ENCODE data around the gene RBM4.

RBM4 gene

DNA sequence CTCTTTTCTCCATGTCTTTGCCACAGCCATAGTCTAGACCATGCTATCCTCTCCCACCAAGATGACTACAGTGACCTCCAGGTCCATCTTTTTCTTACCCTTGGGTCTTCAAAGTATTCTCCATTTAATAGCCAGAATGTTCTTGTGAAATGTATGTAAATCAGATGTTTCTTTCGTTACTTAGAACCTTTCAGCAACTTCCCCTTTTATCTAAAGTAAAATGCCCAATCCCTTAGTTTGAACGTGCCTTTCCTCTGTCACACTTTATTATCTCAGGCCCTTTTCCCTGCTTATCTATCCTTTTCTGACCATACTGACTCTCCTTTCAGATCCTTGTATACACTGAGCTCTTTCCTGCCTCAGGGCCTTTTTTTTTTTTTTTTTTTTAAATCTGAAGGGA is 21.3 kb downstream of the RBM4 start:
- Histone ChIP-seq H3K79me2 (ENCODE audit: insufficient read depth, low read length) (peaks cover 21% of the 10 kb centered on the region; the same call in 1 of the 2 replicates), H3K36me3 (ENCODE audit: insufficient read depth, low read length) (peaks cover 61% of the 10 kb centered on the region), H3K4me3 (ENCODE audit: low read length, poor library complexity, severe bottlenecking) (no peak overlapping the region), H3K4me2 (ENCODE audit: low read depth, low read length, poor library complexity, severe bottlenecking) (no peak overlapping the region), H4K20me1 (ENCODE audit: insufficient read depth, low read length, poor library complexity, severe bottlenecking) (peaks cover 11% of the 10 kb centered on the region), H3K9me2 (replicated peaks; ENCODE audit: low read depth, low read length) (no peaks in the 10 kb centered on the region), H3K9me3 (ENCODE audit: insufficient read depth, low read depth, low read length) (no peaks in the 10 kb centered on the region), H3F3A (ENCODE audit: low read depth) (no peaks in the 10 kb centered on the region), H3K4me1 (ENCODE audit: insufficient read depth, low read length, poor library complexity, severe bottlenecking) (no peaks in the 10 kb centered on the region), H2AFZ (ENCODE audit: low read length) (no peak overlapping the region), H3K27me3 (ENCODE audit: insufficient read depth, low read length, poor library complexity, severe bottlenecking) (no peaks in the 10 kb centered on the region), H3K9ac (ENCODE audit: low read depth, low read length, poor library complexity, severe bottlenecking) (no peak overlapping the region)
- TF ChIP-seq EZH2phosphoT487 (IDR thresholded peaks at IDR 0.05; ENCODE audit: borderline replicate concordance): no peak
- TF ChIP-seq CTCF (conservative IDR thresholded peaks at IDR 0.05; ENCODE audit: low read length): no peak

DNA sequence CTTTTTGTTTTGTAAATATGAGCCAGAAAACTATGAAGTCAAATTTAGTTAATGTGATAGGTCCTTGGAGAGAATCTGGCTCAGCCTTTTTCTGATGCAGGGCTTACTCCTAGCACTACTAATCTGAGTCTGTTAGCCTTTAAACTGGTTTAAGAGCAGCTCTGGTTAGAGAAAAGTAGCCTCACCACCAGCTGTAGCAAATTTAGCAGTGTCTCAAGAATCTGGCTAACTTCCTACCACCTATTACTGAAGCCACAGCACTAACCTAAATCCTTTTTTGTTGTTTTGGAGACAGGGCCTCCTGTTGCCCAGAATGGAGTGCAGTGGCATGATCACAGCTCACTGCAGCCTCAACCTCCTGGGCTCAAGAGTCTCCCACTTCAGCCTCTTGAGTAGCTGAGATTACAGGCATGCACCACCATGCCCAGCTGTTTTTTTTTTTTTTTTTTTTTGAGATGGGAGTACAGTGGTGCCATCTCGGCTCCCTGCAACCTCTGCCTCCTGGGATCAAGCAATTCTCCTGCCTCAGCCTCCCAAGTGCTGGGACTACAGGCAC is 25.3 kb downstream of the RBM4 start:
- no peak overlapping the region for H3K9ac ChIP-seq (ENCODE audit: low read depth, low read length, poor library complexity, severe bottlenecking)
- TF ChIP-seq CTCF (conservative IDR thresholded peaks at IDR 0.05; ENCODE audit: low read length): no peak
- no peaks in the 10 kb centered on the region for H3K4me1 ChIP-seq (ENCODE audit: insufficient read depth, low read length, poor library complexity, severe bottlenecking)
- H3K79me2 ChIP-seq (ENCODE audit: insufficient read depth, low read length): peaks cover 52% of the 10 kb centered on the region
- H3K4me3 ChIP-seq (ENCODE audit: low read length, poor library complexity, severe bottlenecking): no peak overlapping the region
- H2AFZ ChIP-seq (ENCODE audit: low read length): no peak overlapping the region
- H3K36me3 ChIP-seq (ENCODE audit: insufficient read depth, low read length): peaks cover 79% of the 10 kb centered on the region
- no peaks in the 10 kb centered on the region for H3K9me2 ChIP-seq (replicated peaks; ENCODE audit: low read depth, low read length)
- no peak overlapping the region for H3K4me2 ChIP-seq (ENCODE audit: low read depth, low read length, poor library complexity, severe bottlenecking)
- H3K9me3 ChIP-seq (ENCODE audit: insufficient read depth, low read depth, low read length): no peaks in the 10 kb centered on the region
- peaks cover 24% of the 10 kb centered on the region for H4K20me1 ChIP-seq (ENCODE audit: insufficient read depth, low read length, poor library complexity, severe bottlenecking)
- H3K27me3 ChIP-seq (ENCODE audit: insufficient read depth, low read length, poor library complexity, severe bottlenecking): no peaks in the 10 kb centered on the region
- H3F3A ChIP-seq (ENCODE audit: low read depth): no peaks in the 10 kb centered on the region

DNA sequence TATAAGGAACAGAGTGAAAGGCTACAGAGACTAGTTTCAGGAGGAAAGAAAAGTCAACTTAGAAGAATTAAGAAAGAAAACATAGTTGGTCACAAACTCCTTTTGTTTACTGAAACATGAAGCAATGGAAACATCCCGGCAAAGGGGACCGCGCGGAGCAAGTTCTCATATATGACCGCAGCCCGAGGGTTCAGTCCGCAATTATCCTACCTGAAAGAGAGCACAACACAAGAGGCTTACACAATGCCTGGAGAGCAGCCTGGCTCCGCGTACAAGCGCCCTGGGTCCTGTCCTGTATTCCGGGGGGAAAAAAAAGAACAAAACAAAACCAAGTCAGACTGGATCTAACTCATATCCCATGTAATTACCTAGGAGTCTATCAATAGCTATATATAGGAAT is 26.9 kb downstream of the RBM4 start:
- Histone ChIP-seq H3K4me2 (ENCODE audit: low read depth, low read length, poor library complexity, severe bottlenecking) (no peak overlapping the region), H3K9me3 (ENCODE audit: insufficient read depth, low read depth, low read length) (no peaks in the 10 kb centered on the region), H3K36me3 (ENCODE audit: insufficient read depth, low read length) (peaks cover 69% of the 10 kb centered on the region), H3K27me3 (ENCODE audit: insufficient read depth, low read length, poor library complexity, severe bottlenecking) (no peaks in the 10 kb centered on the region), H3K79me2 (ENCODE audit: insufficient read depth, low read length) (peaks cover 50% of the 10 kb centered on the region), H3K9me2 (replicated peaks; ENCODE audit: low read depth, low read length) (no peaks in the 10 kb centered on the region), H3K4me3 (ENCODE audit: low read length, poor library complexity, severe bottlenecking) (no peak overlapping the region), H3K9ac (ENCODE audit: low read depth, low read length, poor library complexity, severe bottlenecking) (no peak overlapping the region), H2AFZ (ENCODE audit: low read length) (no peak overlapping the region), H3F3A (ENCODE audit: low read depth) (no peaks in the 10 kb centered on the region), H4K20me1 (ENCODE audit: insufficient read depth, low read length, poor library complexity, severe bottlenecking) (peaks cover 27% of the 10 kb centered on the region), H3K4me1 (ENCODE audit: insufficient read depth, low read length, poor library complexity, severe bottlenecking) (peaks cover 6% of the 10 kb centered on the region)
- no peak for TF ChIP-seq CTCF (conservative IDR thresholded peaks at IDR 0.05; ENCODE audit: low read length)
- no peak for TF ChIP-seq EZH2phosphoT487 (IDR thresholded peaks at IDR 0.05; ENCODE audit: borderline replicate concordance)

Data from Loucy (cell line).